ENCODE results near the gene DGKG.

DGKG gene

DNA sequence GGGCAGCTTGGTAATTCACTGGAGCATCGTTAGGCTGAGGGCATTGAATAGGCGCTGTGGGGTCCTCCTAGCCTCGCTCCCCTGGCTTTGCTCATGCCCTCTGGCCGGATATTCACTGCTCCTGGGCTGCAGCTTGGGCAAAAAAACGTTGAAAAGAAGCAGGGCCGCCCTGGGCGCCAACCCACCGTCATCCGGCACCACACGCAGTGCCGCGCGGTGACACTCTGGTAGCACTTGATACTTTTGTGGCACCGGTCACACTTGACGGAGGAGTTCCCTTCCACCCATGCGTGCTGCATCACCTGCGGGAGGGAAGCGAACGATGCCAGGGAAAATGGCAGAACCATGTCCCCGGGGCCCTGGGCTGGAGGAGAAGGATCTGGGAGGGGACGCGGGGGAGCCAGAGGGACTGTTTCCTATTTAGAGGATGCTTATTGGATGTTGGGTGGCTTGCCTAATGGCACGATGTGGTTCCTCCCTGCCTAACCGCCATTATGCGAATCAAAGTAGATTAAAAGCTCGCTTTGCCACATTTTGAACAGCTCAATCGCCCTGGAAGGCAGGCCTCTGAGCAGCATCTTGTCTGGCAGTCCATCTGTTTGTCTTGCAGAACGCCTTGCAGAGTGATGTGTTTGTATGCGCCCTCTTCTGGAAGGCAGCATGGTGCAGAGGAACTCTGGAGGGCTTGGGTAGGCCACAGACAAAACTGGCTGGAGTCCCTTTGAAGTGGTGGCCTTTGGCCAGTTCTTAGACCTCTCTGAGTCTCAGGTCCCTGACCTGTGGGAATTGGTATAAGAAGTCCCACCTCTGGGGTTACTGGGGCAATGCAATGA is 93.2 kb downstream of the DGKG start:
- DNase-seq: no peak

DNA sequence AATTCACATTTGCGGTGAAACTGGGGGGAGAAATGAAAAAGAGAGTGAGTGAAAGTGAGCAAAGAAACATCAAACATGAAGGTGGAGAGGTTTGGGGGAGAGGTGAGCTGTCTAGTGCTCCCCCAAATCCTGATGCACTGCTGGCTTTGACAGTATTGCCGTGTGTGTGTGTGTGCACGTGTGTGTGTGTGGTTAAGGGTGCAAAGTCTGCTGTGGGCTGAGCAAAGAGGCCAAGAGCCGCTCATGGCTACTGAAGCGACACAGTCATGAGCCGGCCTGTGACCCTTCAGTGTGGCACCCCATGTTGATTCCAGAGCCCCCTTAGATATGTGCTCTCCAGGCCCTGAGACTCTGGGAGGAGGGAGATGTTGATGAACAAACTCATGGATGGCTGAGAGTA is 94.3 kb downstream of the DGKG start:
- DNase-seq: no peak

DNA sequence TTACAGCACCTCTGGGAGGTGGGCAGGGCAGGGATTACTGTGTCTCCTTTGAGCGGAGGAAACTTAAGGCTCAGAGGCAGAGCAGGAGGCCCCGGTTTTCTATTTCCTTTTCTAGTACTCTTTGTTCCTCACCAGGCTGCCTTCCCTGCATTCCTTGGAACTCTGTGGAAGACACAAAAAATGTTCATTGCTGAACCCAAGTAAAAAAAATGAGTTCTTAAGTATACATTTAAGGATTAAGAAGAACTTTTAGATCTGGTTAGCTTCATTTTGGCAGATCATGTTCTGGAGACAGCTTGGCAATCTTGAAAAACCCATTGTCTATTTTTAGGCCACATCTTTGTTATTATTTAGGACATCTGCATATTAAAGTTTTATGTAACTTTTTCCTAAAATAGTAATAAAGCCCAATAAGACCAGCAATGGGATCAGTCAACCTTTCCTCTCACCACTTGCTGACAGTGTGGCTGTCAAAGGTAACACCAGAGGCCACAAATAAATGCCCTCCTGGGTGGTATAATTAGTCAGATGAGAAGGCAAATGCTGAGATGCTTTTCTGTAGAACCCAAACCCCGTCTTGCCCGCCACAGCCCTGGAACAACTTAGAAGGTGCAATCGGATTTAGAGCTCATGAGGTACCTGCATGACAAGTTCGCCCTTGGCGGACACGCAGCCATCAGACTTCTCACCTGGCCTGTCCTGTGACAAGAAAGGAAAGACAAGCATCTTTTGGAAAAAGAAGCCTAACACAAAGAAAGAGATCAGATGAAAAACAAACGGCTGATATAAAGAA is 97.2 kb downstream of the DGKG start:
- no peak for DNase-seq

DNA sequence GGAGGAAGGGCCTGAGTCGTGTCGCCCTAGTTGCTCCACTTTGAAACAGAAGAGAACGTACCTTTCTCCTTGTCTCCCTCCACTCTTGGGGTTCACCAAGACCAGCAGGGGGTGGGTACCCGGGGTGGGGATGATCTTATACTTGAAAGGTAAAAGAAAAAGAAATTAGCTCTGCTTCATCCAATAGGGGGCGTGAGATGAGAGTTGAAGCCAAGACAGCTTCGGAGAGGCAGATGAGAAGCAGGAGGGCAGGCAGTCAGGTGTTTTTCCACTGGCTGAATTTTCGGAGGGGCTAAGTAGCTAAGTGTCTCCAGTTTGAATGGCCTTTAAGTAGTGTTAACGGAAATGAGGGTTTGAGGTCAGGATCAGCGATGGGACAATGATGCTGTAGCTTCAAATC is 100.4 kb downstream of the DGKG start:
- no peak for DNase-seq

DNA sequence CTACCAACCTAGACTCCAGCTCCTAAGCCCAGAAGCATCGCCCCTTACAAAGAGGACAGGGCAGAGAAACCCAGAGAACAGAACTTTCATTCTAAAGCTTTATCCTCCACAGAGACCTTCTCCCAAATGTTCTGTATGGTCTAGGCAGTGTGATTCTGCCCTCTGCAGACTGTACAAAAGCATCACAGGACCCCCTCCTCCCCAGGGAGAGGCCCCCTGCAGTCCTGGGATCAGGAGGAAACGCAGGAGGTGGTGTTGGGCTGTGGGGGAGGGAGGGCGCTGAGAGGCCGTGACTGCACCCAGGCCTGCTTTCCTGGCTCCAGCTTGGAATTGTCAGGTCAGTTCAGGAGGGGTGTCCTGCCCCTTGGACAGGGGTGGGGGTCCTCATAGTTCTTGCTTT is 101.3 kb downstream of the DGKG start:
- no peak for DNase-seq

DNA sequence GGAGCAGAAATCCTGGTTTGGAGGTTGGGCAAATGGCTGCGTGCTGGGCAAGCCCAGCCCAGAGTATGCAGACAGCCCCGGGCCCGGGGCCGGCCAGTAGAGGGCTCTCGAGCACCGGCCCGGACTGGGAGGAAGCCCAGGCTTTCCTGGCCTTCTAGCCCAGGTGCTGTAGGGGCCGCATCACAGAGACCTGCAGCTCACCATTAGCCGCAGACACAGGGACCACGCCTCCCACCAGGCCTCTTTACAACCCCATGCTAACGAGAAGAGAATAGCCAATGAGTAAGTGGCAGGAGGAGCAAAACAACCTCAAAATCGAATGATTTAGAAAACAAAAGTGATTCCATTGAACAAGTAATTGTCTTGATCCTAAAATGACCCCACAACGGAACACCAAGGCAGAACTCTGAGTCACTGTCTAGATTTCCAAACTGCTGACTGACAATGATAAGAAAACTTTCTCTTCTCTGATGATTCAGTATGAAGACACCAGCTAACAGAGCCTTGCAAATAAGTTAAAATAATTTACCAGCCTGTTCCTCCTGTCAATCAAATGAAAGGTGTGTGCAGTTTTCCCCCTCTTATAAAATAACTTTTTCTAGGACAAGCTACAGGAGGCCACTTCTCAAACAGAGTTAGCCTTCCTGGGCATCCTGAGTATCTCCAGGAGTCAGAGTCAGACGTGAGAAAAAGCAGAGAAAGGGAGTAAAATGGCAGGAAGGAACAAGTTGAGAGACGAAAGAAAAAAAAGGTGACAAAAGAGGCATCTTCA is 102.2 kb downstream of the DGKG start:
- DNase-seq: peak; percentile 63

DNA sequence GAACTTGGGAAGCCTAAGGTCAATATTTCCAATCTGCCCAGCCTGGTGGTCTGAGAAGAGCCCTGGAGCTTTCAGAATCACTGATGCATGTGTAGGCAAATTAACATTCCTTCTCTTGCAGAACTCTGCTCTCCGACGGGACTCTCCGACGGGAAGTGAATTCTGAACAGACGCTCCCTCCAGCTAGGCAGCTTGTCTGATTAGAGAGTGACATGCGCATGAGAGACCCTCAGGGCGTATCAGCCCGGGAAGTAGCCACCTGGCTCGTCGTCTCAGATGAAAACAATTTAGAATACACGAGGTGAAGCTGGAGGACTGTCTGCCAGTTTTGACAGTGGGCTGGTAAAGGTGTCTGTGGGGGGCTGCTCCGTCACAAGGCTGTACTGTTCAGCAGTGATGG is 103.1 kb downstream of the DGKG start:
- DNase-seq: no peak

DNA sequence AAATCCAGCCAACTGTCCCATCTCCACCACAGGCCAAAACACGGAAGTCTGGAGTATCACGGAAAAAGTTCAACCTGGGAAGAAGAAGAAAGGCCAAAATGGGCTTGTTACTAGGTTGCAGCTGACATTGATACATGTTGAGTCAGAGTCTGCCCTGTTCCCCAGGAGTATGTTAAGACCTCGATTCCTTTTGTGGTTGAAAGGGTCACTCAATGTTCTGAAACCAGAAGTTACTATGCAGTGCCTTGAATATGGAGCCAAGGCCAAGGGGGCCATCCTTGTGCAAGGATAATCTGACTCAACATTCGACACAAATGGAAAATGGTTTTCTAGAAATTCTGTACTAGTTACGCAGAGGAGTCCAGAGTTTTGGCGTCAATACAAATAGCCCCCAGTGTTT is 104.2 kb downstream of the DGKG start:
- DNase-seq: no peak

DNA sequence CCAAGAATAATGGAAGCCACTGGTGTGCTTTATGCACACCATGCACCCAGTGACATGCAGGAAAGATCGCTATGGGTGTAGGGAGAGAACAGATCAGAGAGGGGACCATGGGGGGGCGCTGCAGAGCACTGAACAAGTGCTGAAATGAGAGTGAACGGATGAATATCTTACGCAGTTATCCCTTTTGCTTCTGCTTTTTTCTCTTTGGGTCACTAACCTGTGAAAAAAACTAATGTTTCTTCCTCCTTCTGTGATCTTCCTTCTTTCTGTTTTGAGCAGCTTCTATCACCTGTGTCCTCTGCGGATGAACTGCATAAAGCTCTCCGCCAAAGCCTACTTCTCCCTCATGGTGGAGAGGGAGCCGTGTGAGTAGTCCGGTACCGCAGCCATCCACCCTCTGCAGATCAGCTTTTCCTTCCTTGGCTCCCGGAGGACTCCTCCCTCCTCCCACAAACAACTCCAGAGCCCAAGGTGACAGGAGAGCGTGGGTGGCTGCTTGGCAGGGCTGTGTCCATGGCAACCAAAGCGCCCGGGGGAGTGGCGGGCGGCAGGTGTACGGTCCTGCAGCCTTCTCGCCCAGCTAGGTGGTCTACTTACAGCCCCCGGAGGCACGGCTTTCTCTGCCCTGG is 106.2 kb downstream of the DGKG start:
- no peak for DNase-seq

DNA sequence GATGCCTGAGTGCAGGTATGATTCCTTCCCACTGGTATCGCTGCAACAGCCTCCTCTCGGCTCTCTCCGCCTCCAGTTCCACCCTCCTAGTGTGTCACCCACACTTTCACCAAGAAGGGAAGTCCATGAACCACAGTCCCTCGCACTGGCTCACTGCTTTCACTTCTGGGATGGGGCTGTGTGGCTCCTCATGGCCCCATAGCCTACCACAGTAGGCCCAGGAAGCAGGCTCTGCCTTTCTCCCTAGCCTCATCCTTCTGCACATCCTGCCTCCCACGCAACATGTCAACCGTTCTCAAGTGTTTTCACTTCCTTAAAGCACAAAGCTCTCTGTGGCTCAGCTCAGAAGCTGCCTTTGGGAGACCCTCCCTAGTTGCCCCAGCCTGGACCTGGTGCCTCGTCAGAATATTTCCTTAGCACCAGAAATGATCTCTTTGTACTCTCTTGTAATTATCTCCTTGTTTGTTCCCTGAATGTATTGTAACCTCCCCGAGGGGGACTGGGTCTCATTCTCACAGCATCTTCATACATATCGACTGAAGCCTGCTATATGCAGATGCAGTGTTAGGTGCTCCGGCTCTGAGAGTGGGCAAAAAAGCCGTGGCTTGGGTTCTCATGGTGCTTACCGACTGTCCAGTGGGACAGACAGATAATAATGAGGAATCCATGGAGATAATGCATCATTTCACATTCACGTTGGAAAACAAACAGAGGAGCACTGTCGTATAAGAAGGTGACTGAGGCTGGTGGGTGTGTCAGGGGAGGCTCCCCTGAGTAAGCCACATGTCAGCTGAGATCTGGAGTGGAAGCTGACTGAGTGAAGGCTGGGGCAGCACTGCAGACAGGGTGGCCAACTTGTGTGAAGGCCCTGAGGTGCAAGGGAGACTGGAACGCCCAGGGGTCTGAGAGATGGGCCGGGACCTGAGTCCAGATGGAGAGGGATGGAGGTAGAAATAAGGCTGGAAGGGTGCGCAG is 107.1 kb downstream of the DGKG start:
- peak; percentile 7 for DNase-seq

DNA sequence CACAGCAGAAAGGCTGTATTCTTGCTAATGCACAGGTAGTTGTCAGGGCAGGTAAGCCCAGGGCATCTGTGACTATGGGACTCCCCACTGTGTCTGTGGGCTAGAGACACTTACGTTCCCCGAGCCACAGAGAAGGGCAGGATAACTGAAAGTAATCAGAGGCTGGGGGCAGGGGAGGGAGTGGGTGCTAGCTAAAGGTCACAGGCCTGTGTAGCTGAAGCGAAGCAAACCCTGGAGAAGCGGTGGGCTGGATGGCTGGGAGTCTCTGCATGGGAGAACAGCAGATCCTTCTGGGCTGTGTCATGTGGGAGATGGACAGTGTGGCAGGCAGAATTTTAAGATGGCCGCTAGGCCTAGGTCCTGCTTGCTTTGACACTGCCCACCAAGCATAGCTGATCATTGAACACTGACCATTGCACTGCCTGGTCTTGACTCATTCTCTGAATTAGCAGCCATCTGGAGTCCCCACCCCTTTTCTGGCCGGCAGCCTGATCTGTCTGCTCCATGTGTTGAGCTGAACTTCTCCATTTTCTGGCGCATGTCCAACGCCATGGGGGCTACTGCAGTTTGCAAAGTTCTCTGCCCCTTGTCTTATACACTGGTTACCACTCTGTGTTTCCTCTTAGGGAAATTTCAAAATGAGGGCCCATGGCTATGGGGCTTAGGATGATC is 110.0 kb downstream of the DGKG start:
- no peak for DNase-seq

DNA sequence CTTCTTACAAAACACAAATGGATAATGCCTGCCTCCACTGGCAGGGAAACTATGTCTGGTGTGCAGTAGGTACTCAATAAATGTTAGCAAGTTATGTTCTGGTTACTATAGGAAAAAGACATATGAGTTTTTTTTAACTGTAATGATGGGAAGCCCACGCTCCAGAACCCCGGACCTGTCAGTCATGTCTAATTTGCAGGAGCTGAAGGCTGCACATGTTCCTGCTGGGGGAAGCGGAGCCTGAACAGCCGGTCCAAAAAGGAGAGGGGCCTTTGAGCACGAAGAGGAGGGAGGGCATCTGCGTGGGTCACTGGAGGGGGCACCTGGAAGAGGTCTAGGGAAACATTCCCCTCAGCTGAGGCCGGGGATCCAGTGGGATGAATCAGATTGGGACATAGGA is 113.2 kb downstream of the DGKG start:
- no peak for DNase-seq

DNA sequence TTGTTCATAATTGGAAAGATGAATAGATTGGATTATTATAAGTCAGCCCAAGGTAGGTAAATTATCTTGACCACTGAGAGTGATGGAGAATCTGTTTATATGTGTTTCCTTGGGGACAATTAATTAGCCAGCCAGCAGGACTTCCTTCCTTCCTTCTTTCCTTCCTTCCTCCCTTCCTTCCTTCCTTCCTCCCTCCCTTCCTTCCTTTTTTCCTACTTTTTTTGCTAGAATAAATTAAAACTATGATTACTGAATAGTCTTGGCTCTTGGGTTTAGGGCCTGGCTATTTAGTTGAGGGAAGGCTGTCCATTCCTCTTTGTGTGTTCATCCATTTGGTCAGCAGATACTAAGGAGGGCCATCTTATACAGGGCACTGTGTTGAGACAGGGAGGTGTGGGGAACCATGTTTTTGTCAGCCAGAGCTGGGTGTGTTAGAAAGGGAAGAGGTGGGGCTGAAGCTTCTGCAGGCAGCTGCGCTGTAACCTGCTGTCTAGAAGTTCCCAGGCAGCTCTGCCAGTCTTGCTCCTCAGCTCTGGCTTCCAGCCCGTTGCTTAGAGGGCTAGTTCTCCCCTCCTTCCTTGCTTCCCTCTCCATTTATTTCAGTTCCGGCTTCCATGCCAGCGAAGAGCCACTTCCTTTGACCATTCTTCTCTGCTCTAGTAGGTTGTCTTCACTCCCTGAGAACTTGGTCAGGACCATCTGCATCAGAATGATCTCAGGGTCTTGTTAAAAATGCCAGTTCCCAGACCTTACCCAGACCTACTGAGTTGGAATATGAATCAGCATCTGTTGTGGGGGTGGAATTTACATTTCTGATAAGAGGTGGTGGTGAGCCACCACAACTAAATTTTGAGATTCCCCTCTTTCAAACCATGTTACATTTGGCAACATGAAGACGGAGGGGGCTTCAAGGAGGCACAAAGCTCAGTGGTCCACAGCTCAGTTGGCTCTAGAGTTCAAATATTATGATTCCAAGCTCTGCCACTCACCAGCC is 113.9 kb downstream of the DGKG start:
- no peak for DNase-seq

DNA sequence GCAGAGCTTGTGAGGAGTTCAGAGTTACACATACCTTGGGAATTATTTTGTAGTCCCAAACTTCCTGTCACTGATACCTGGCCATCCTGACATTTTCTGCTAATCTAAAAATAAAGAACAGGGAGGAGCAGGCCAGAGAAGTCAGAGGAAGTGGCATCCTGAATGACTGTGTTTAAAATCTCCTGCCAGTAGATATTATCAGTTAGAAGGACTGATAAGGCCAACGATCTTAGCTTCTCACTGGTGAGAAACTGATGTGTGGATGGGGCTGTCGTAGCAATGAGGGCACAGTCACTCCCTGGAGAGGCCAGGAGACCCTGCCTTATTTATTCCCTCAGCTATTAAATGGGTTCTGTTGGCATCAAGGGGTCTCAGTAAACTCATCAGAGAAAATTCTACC is 115.1 kb downstream of the DGKG start:
- DNase-seq: no peak

DNA sequence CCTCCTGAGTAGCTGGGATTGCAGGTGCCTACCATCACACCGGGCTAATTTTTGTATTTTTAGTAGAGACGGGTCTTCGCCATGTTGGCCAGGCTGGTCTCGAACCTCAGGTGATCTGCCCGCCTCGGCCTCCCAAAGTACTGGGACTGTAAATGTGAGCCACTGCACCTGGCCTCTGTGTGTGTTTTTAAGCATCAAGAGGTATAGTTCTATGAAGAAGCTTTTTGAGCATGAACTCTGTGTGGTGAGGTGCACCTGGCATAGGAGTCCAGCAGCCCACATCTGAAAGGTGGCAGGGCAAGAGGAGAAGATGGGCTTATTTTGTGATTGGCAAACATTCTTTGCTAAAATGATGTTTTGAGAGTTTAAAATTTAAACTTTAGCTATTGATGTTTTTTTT is 118.0 kb downstream of the DGKG start:
- DNase-seq: no peak

DNA sequence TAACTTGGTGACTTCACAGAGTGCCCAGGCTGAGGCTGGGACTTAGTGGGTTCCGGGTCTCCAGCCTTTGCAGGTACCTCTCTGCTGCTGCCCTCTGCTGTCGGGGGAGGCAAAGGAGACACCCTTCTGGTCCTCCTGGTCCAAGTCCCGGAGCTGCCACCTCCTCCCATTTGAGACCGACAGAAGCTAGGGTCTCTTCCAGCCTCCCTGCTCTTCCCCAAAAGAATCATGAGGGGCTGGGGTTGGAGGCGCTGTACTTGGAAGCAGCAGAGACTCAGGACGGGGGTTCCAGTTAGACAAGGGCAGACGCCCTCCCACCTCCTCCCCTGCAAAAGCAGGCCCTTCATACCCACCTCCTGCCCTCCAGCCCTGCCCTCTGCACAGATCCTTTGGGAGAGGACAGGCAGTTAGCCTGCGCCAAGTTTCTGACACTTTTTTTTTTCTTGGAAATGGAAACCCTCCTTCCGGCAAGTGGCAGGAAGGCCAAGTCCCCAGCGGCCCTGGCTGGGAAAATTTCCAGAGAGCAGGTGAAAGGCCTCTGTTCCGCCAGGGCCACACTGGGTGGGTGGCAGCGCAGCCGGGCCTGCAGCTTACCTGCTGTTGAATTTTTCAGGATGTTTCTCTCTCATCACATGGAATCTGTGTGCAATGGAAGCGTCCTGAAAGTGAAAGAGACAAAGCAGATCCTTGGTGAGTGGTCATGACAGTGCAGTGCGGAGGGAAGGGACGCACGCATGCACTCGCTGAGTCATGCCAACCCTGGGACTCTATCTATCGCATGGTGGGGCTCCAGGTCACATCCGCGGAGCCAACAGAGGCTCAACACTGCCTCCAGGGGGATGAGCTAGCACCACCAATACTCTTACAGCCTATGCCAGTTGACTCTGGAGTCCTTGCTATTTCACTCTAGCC is 119.9 kb downstream of the DGKG start:
- peak; percentile 15 for DNase-seq

DNA sequence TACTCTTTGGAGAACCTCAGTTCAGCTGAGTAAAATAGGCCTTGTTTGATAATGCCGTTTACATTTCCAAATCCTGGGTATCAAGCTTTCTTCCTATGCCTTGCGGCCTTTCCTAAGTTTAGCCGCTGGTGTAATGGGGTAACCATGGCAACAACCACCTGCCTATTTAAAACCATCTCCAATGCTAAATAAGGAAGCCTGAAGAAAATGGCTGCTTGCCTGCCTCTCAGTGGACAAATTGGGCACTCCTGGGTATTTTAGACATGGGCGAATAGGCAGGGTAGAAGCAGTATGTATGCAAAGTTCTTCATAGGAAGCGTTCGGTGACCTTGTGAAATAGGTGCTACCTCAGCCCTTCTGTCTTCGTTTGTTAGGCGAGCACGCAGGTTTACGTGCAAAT is 122.7 kb downstream of the DGKG start:
- no peak for DNase-seq

DNA sequence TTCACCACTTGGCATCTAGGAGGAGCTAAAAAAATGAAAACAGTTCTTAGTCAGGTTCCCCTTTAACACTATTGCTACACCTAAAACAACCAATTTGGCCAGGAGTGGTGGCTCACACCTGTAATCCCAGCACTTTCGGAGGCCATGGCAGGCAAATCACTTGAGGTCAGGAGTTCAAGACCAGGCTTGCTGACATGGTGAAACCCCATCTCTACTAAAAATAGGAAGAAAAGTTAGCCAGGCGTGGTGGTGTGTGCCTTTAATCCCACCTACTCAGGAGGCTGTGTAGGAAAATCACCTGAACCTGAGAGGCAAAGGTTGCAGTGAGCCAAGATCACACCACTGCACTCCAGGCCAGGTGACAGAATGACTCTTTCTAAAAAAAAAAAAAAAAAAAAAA is 124.1 kb downstream of the DGKG start:
- no peak for DNase-seq

Data from CD4-positive, alpha-beta T cell treated with Interleukin-4 for 4 hours (primary cell).